WTC11 (cell line): ENCODE measurements around the gene NRXN3.

ENCODE experiments used
- ATF1 ChIP-seq: sonication (generic); formaldehyde crosslinking; IDR thresholded peaks from 2 replicates; pipeline ENCODE4 v1.8.1; 2023; ENCODE audit warnings: mild to moderate bottlenecking, moderate library complexity, missing genetic modification reagents
- GABPB1 ChIP-seq: sonication (generic); formaldehyde crosslinking; IDR thresholded peaks from 2 replicates; pipeline ENCODE4 v1.8.1; 2023; ENCODE audit warnings: mild to moderate bottlenecking, missing genetic modification reagents
- NFE2L1 ChIP-seq: sonication (generic); formaldehyde crosslinking; IDR thresholded peaks from 2 replicates; pipeline ENCODE4 v1.8.1; 2023; ENCODE audit warnings: missing genetic modification reagents
- NR1H2 ChIP-seq: sonication (generic); formaldehyde crosslinking; IDR thresholded peaks from 2 replicates; pipeline ENCODE4 v1.9.0; 2021; ENCODE audit warnings: mild to moderate bottlenecking, moderate library complexity, missing genetic modification reagents
- RELA ChIP-seq: sonication (generic); formaldehyde crosslinking; IDR thresholded peaks from 2 replicates; pipeline ENCODE4 v1.8.1; 2022; ENCODE audit warnings: missing genetic modification reagents, mild to moderate bottlenecking, borderline replicate concordance
- SP1 ChIP-seq: sonication (generic); formaldehyde crosslinking; conservative IDR thresholded peaks from 2 replicates; pipeline ENCODE4 v1.8.1; 2022; ENCODE audit warnings: missing genetic modification reagents
- TCF7 ChIP-seq: sonication (generic); formaldehyde crosslinking; IDR thresholded peaks from 2 replicates; pipeline ENCODE4 v1.8.0; 2022; ENCODE audit warnings: mild to moderate bottlenecking, low read depth, missing genetic modification reagents, moderate library complexity
- ZNF396 ChIP-seq: fragments of 250-450 bp; sonication (Bioruptor Pico); IDR thresholded peaks from 2 replicates; pipeline ENCODE4 v1.8.0; 2021; ENCODE audit warnings: mild to moderate bottlenecking, moderate library complexity, borderline replicate concordance
- ZNF416 ChIP-seq: fragments of 250-450 bp; sonication (Bioruptor Pico); IDR thresholded peaks from 2 replicates; pipeline ENCODE4 v1.9.0; 2021; ENCODE audit warnings: mild to moderate bottlenecking, inconsistent platforms
- TF ChIP-seq, protein P1 (sequence below): fragments of 200-600 bp; IDR thresholded peaks from 2 replicates; pipeline ENCODE4 v1.8.0; 2022; ENCODE audit warnings: antibody characterized with exemption
- TF ChIP-seq, protein P2 (sequence below): sonication (generic); formaldehyde crosslinking; IDR thresholded peaks from 2 replicates; pipeline ENCODE4 v1.8.1; 2023; ENCODE audit warnings: mild to moderate bottlenecking, missing genetic modification reagents

DNA sequence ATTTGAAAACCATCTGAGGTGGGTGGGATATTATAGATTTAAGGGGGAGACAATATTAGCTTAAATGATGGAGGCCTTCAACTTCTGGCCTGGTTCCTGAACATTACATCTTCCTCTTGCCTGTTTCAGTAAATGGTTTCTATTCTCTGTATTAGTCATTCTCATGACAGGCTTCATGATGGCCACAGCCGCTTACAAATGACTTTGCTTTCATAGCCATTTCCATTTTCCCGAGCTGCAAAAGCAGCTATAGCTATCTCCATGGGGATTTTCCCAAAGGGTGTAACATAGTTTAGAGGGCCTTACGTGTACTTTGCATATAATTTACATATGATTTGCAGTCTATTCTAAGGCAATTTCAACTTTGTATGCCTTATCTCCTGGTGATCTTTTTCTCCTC lies 121.8 kb downstream of the NRXN3 start:
- TF ChIP-seq, protein P1, sequence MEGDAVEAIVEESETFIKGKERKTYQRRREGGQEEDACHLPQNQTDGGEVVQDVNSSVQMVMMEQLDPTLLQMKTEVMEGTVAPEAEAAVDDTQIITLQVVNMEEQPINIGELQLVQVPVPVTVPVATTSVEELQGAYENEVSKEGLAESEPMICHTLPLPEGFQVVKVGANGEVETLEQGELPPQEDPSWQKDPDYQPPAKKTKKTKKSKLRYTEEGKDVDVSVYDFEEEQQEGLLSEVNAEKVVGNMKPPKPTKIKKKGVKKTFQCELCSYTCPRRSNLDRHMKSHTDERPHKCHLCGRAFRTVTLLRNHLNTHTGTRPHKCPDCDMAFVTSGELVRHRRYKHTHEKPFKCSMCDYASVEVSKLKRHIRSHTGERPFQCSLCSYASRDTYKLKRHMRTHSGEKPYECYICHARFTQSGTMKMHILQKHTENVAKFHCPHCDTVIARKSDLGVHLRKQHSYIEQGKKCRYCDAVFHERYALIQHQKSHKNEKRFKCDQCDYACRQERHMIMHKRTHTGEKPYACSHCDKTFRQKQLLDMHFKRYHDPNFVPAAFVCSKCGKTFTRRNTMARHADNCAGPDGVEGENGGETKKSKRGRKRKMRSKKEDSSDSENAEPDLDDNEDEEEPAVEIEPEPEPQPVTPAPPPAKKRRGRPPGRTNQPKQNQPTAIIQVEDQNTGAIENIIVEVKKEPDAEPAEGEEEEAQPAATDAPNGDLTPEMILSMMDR: no peak
- TF ChIP-seq ZNF416 (CRISPR knock-in tag) (no peak), SP1 (CRISPR knock-in tag) (no peak), GABPB1 (no peak), ZNF396 (CRISPR knock-in tag) (no peak), ATF1 (no peak), NR1H2 (CRISPR knock-in tag) (no peak), NFE2L1 (CRISPR knock-in tag) (no peak), RELA (CRISPR knock-in tag) (no peak), TCF7 (no peak)
- TF ChIP-seq, protein P2, sequence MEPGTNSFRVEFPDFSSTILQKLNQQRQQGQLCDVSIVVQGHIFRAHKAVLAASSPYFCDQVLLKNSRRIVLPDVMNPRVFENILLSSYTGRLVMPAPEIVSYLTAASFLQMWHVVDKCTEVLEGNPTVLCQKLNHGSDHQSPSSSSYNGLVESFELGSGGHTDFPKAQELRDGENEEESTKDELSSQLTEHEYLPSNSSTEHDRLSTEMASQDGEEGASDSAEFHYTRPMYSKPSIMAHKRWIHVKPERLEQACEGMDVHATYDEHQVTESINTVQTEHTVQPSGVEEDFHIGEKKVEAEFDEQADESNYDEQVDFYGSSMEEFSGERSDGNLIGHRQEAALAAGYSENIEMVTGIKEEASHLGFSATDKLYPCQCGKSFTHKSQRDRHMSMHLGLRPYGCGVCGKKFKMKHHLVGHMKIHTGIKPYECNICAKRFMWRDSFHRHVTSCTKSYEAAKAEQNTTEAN (CRISPR knock-in tag): no peak
